ENCODE results near the gene ANGPT4. TPM values are rescaled to one million over a fixed set of nuclear protein-coding genes. Genes with fewer than 3 reads are reported as not detected.

ANGPT4 gene
- total RNA-seq, 1 donor from 2014 or later: not detected

DNA sequence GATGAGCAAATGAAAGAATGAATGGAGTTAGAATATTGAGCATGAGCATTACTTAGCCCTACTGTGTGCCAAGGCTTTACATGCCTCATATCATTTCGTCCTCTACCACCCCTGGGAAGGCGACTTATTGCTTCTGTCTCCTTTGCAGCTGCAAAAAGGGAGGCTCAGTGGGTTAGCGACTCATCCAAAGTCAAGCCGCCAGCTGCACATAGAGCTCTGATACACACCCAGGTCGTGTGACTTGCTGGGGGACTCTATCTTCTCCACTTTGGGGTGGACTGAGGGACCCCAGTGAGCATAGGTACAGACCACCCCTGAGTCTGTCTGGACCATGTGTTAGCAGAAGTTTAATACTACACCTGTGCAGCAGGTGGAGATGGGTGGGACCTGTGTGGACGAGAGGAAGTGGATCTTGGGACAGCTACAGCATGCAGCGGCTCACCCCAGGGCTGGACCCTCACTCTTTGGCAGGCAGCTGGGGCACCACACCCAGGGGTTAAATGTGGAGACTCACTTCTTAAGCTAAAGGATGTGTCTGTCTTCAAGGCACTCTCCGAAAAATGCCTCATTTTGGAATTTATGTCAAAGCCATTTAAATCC is 36.2 kb upstream of the ANGPT4 start:
- H3K4me3 ChIP-seq (ENCODE audit: low read depth, low read length): no peak overlapping the region
- no peak for DNase-seq (ENCODE audit: low read depth)
- TF ChIP-seq CTCF (conservative IDR thresholded peaks at IDR 0.05; ENCODE audit: low read depth, low read length): no peak

GRCh38 chr20:951384-952169 is 35.4 kb upstream of the ANGPT4 start:
- DNase-seq (ENCODE audit: low read depth): no peak
- no peak overlapping the region for H3K4me3 ChIP-seq (ENCODE audit: low read depth, low read length)
- TF ChIP-seq CTCF (conservative IDR thresholded peaks at IDR 0.05; ENCODE audit: low read depth, low read length): no peak

GRCh38 chr20:949717-950116 is 33.6 kb upstream of the ANGPT4 start:
- no peak for DNase-seq (ENCODE audit: low read depth)
- TF ChIP-seq CTCF (conservative IDR thresholded peaks at IDR 0.05; ENCODE audit: low read depth, low read length): no peak
- no peak overlapping the region for H3K4me3 ChIP-seq (ENCODE audit: low read depth, low read length)

DNA sequence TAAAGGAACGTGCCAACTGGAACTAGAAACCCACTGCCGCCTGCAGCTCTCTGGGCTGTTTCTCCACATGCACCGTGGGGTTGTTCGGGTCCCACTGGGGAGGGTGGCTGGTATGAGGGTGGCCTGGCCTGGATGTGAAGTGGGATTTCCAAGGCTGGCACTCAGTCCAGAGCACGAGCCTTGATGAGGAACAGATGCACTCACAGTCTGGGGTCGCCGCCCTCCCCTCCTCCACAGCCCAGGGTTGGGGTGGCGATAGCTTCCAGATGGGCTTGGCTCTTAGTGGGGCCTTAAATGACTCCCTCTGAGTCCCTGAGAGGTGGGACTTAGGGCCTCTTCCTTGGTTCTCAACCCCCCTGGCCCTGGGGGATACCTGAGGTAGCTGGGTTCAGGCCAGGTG is 30.7 kb upstream of the ANGPT4 start:
- no peak overlapping the region for H3K4me3 ChIP-seq (ENCODE audit: low read depth, low read length)
- TF ChIP-seq CTCF (conservative IDR thresholded peaks at IDR 0.05; ENCODE audit: low read depth, low read length): no peak
- DNase-seq (ENCODE audit: low read depth): no peak

- DNase-seq (ENCODE audit: low read depth): no peak
- no peak for TF ChIP-seq CTCF (conservative IDR thresholded peaks at IDR 0.05; ENCODE audit: low read depth, low read length)
- no peak overlapping the region for H3K4me3 ChIP-seq (ENCODE audit: low read depth, low read length)
These were observed 29.7 kb upstream of the ANGPT4 start for GRCh38 chr20:945841-946240.

- H3K4me3 ChIP-seq (ENCODE audit: low read depth, low read length): no peak overlapping the region
- TF ChIP-seq CTCF (conservative IDR thresholded peaks at IDR 0.05; ENCODE audit: low read depth, low read length): no peak
- DNase-seq (ENCODE audit: low read depth): no peak
These were observed 28.8 kb upstream of the ANGPT4 start for GRCh38 chr20:944774-945410.

Measured in epithelial cell of proximal tubule (primary cell).